Upper lobe of right lung (tissue), 1 donor: Measurements from ENCODE around the gene HHIPL2. TPM values are rescaled to one million over a fixed set of nuclear protein-coding genes. Genes with fewer than 3 reads are reported as not detected.

Experiments used
- ATAC-seq: fragments of 200-7000 bp; cut with Tn5 transposase; one replicate; pipeline ENCODE4 v1.9.1; 2020; ENCODE audit warnings: mild to moderate bottlenecking, moderate library complexity
- DNase-seq: peaks from one replicate; pipeline ENCODE4 v3.0.0-alpha.2; 2020
- H3K27ac ChIP-seq: fragments of 200-600 bp; one replicate; pipeline ENCODE4 v1.8.0; 2022
- H3K27me3 ChIP-seq: fragments of 200-600 bp; one replicate; pipeline ENCODE4 v1.8.0; 2022; ENCODE audit warnings: mild to moderate bottlenecking
- H3K36me3 ChIP-seq: fragments of 200-600 bp; one replicate; pipeline ENCODE4 v1.8.0; 2022
- H3K4me1 ChIP-seq: fragments of 200-600 bp; one replicate; pipeline ENCODE4 v1.8.0; 2022
- H3K4me3 ChIP-seq: fragments of 200-600 bp; one replicate; pipeline ENCODE4 v1.8.0; 2022; ENCODE audit warnings: mild to moderate bottlenecking
- H3K9me3 ChIP-seq: fragments of 200-600 bp; one replicate; pipeline ENCODE4 v1.8.0; 2022
- intact Hi-C: fragments of 100-400 bp; cut with DNase I; formaldehyde crosslinking; loops from one replicate; pipeline ENCODE4 v1.11.0; 2022
- total RNA-seq: library from RNA; stranded (reverse); fragmentation: NEBNext Ultra II Directional; extraction: Animal tissue kit (Norgen Biotek cat#: 25700); gene quantifications from one replicate; pipeline ENCODE4 v1.2.1, GENCODE V29; 2021
- TF ChIP-seq, protein P1 (sequence below): fragments of 200-600 bp; IDR thresholded peaks from one replicate; pipeline ENCODE4 v1.8.0; 2022; ENCODE audit warnings: antibody characterized with exemption
- donor health status: DM: no; HTN: yes; CAD: no; lungs with severe emphysema.

Gene HHIPL2
- total RNA-seq, 1 donor from 2014 or later = not detected

DNA sequence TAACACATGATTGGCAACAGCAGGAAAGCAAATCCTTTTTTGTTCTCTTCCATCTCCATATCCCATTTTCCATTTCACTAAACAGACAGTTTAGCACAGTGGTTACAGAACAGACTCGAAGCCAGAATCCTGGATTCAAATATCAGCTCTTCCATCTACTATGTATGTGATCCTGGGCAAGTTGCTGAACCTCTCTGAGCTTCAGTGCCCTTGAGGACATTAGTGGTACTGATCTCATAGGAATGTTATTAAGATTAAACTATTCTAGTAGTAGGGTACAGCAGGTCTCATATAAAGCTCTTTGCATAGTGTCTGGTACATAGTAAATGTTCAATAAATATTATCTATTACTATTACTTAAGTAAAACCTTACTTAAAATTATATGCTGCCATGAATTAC lies 13.8 kb upstream of the HHIPL2 start:
- DNase-seq (no peak), ATAC-seq (no peak)
- Histone ChIP-seq H3K27me3 (no peaks in the 10 kb centered on the region), H3K4me1 (no peaks in the 10 kb centered on the region), H3K36me3 (peaks cover 47% of the 10 kb centered on the region), H3K4me3 (no peak overlapping the region), H3K9me3 (no peaks in the 10 kb centered on the region), H3K27ac (no peak overlapping the region)
- intact Hi-C loops = no loop called here
- TF ChIP-seq, protein P1, sequence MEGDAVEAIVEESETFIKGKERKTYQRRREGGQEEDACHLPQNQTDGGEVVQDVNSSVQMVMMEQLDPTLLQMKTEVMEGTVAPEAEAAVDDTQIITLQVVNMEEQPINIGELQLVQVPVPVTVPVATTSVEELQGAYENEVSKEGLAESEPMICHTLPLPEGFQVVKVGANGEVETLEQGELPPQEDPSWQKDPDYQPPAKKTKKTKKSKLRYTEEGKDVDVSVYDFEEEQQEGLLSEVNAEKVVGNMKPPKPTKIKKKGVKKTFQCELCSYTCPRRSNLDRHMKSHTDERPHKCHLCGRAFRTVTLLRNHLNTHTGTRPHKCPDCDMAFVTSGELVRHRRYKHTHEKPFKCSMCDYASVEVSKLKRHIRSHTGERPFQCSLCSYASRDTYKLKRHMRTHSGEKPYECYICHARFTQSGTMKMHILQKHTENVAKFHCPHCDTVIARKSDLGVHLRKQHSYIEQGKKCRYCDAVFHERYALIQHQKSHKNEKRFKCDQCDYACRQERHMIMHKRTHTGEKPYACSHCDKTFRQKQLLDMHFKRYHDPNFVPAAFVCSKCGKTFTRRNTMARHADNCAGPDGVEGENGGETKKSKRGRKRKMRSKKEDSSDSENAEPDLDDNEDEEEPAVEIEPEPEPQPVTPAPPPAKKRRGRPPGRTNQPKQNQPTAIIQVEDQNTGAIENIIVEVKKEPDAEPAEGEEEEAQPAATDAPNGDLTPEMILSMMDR = no peak

DNA sequence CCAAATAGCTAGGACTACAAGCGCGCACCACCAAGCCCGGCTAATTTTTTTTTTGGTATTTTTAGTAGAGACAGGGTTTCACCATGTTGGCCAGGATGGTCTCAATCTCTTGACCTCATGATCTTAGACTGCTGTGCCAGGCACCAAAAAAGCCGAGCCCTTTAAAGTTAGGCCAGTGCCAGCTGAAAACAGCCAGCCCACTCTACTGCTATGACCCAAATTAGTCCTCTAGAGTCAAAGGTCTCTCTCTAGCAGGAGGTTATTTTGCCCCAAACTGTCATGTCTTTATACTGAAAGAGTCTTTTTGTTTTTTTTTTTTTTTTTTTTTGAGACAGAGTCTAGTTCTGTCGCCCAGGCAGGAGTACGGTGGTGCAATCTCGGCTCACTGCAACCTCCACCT lies 9.7 kb upstream of the HHIPL2 start:
- DNase-seq (no peak), ATAC-seq (no peak)
- Histone ChIP-seq H3K9me3 (no peaks in the 10 kb centered on the region), H3K36me3 (peaks cover 36% of the 10 kb centered on the region), H3K27ac (no peak overlapping the region), H3K4me1 (no peaks in the 10 kb centered on the region), H3K4me3 (no peak overlapping the region), H3K27me3 (no peaks in the 10 kb centered on the region)
- intact Hi-C loops = no loop called here
- TF ChIP-seq, protein P1 = no peak

DNA sequence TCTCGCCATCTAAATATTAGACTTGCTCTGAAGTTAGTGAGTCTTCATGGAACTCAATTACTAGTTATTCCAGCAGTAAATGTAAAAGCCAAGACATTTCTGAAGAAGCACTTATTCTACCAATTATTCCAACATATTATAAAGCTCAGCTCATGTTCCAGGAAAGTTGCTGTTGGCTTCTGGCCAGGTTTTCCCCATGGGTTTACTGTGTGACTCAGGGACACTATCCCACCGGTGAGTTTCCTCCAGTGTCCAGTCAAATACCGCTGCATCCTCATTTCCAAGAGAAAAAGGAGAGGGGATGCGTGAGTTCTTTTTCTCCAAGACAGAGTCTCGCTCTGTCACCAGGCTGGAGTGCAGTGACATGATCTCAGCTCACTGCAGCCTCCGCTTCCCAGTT lies 9.2 kb upstream of the HHIPL2 start:
- TF ChIP-seq, protein P1 = no peak
- no peak overlapping the region for H3K4me3 ChIP-seq
- H3K4me1 ChIP-seq = no peaks in the 10 kb centered on the region

DNA sequence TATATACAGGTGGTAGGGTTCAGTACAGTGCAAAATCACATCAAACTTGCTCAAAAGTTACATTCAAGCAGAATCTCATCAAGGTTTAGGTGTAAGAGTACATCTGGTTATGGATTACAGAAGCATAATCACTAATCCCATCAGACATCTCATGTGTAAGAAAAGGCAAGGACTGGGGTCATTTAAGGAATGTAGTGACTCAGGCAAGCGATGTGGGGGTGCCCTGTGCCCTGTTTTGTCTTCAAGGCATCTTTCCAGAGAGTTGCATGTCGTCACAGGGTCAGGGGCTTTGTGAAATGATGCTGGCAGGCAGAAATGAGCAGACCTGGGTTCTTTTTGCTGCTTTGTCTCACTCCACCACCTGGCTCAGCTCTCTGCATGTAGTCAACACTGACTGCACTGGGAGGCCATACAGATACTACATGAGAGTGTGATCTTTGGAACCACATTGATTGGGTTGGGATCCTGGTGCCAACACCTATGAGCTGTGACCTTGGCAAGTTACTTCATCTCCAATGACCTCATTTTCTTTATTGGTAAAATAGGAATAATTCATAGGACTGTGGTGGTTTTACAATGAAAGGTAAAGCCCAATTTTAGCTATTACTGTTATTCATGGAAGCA lies 8.2 kb upstream of the HHIPL2 start:
- TF ChIP-seq, protein P1 = no peak
- Histone ChIP-seq H3K4me1 (no peaks in the 10 kb centered on the region), H3K27me3 (no peaks in the 10 kb centered on the region), H3K9me3 (no peaks in the 10 kb centered on the region), H3K36me3 (peaks cover 29% of the 10 kb centered on the region), H3K27ac (no peak overlapping the region), H3K4me3 (no peak overlapping the region)
- DNase-seq (no peak), ATAC-seq (no peak)
- intact Hi-C loops = no loop called here

More for the DNA sequence above, 9.2 kb upstream of the HHIPL2 start:
- ATAC-seq (no peak), DNase-seq (no peak)
- no peaks in the 10 kb centered on the region for H3K9me3 ChIP-seq
- H3K27me3 ChIP-seq = no peaks in the 10 kb centered on the region
- H3K36me3 ChIP-seq = peaks cover 36% of the 10 kb centered on the region
- no peak overlapping the region for H3K27ac ChIP-seq
- intact Hi-C loops = no loop called here

DNA sequence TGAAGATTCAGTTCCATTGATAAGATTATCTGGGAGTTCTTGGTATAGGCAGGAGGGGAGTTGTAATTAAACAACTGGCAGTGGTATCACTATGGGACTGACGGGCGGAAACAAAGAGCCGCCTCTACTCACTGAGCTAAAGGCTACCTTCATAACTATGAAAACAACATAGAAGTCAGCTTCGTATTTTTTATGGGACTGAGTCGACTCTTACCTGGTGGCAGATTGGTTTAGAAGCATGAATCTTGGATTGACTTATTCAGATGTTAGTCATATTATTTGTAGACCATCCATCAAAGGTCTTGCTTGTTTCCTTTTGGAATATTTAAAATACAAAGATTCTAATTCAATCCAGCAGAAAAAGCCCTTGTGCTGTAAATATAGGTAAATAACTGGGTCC lies 6.3 kb upstream of the HHIPL2 start:
- no peak overlapping the region for H3K27ac ChIP-seq

More for the DNA sequence above, 6.3 kb upstream of the HHIPL2 start:
- Histone ChIP-seq H3K4me3 (no peak overlapping the region), H3K27me3 (no peaks in the 10 kb centered on the region), H3K9me3 (no peaks in the 10 kb centered on the region), H3K4me1 (no peaks in the 10 kb centered on the region), H3K36me3 (peaks cover 13% of the 10 kb centered on the region)
- TF ChIP-seq, protein P1 = no peak
- DNase-seq (no peak), ATAC-seq (no peak)
- intact Hi-C loops = no loop called here
